T-helper 17 cell (primary cell): ENCODE data around the gene KREMEN1. TPM values are rescaled to one million over a fixed set of nuclear protein-coding genes. Genes with fewer than 3 reads are reported as not detected.

Experiments
- ATAC-seq: fragments of 150-1000 bp; cut with Tn5 transposase; 2 replicates; pipeline ENCODE4 v1.10.0; 2021; ENCODE audit warnings: mild to moderate bottlenecking, moderate library complexity
- DNase-seq, 3 donors: peaks; one replicate each; pipeline versions ENCODE4 v3.0.0 to v3.0.0-alpha.2; 2020 to 2021
- H3K9me3 ChIP-seq: one replicate; pipeline ENCODE4 v1.7.0; 2013; ENCODE audit warnings: low read length, mild to moderate bottlenecking; ENCODE audit not compliant: control insufficient read depth, poor library complexity, severe bottlenecking
- H3K27ac Mint-ChIP-seq: one replicate; pipeline ENCODE4 v1.8.0; 2022; ENCODE audit warnings: mild to moderate bottlenecking, moderate library complexity, mixed read lengths
- H3K27me3 Mint-ChIP-seq: one replicate; pipeline ENCODE4 v1.8.0; 2022; ENCODE audit warnings: mixed read lengths
- H3K36me3 Mint-ChIP-seq: one replicate; pipeline ENCODE4 v1.8.0; 2022; ENCODE audit warnings: low read depth, mixed read lengths
- H3K4me1 Mint-ChIP-seq: one replicate; pipeline ENCODE4 v1.8.0; 2022; ENCODE audit warnings: mild to moderate bottlenecking, mixed read lengths
- H3K4me3 Mint-ChIP-seq: one replicate; pipeline ENCODE4 v1.8.0; 2022; ENCODE audit warnings: mild to moderate bottlenecking, moderate library complexity, mixed read lengths
- total RNA-seq, 4 donors: library from RNA in 2 of 4; stranded (reverse) in 2 of 4; gene quantifications; one replicate each; pipeline ENCODE4 v1.2.3 and lab custom pipeline; 2022 to 2026

Gene KREMEN1
- total RNA-seq, 2 donors from 2014 or later: 0.15 to 0.26 TPM

GRCh38 chr22:29152045-29152953 is 79.5 kb downstream of the KREMEN1 start:
- H3K4me1 Mint-ChIP-seq: peaks cover 6% of the 10 kb centered on the region
- DNase-seq (no peak), ATAC-seq (no peak)
- H3K36me3 Mint-ChIP-seq: no peaks in the 10 kb centered on the region
- no peaks in the 10 kb centered on the region for H3K9me3 ChIP-seq
- H3K27ac Mint-ChIP-seq: no peak overlapping the region
- peaks cover 59% of the 10 kb centered on the region for H3K27me3 Mint-ChIP-seq
- H3K4me3 Mint-ChIP-seq: no peak overlapping the region

DNA sequence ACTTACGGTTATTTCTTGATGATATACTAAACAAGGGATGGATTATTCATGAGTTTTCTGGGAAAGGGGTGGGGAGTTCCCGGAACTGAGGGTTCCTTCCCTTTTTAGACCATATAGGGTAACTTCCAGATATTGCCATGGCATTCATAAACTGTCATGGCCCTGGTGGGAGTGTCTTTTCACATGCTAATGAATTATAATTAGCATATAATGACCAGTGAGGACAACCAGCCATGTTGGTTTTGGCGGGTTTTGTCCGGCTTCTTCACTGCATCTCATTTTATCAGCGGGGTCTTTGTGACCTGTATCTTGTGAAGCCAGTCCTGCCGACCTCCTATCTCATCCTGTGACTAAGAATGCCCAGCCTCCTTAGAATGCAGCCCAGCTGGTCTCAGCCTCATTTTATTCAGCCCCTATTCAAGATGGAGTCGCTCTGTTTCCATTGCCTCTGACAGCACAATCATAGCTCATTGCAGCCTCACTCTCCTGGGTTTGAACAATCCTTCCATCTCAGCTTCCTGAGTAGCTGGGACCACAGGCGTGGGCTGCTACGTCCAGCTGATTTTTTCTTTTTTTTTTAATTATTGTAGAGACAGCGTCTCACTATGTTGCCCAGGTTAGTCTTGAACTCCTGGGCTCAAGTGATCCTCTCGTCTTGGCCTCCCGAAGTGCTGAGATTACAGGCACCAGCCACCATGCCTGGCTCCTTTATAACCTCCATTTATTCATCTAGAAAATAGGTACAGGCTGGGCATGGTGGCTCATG is 80.3 kb downstream of the KREMEN1 start:
- Mint-ChIP-seq H3K4me3 (peak overlapping the region; percentile 15), H3K27me3 (peaks cover 56% of the 10 kb centered on the region), H3K36me3 (no peaks in the 10 kb centered on the region), H3K4me1 (peaks cover 6% of the 10 kb centered on the region), H3K27ac (no peak overlapping the region)
- no peaks in the 10 kb centered on the region for H3K9me3 ChIP-seq
- DNase-seq: no peak
- no peak for ATAC-seq

- H3K36me3 Mint-ChIP-seq: no peaks in the 10 kb centered on the region
- DNase-seq (peak; percentile 33 to 63 (median 62)), ATAC-seq (peak; percentile 79)
- H3K27ac Mint-ChIP-seq: no peak overlapping the region
- H3K27me3 Mint-ChIP-seq: peaks cover 51% of the 10 kb centered on the region
- peaks cover 6% of the 10 kb centered on the region for H3K4me1 Mint-ChIP-seq
- no peaks in the 10 kb centered on the region for H3K9me3 ChIP-seq
- no peak overlapping the region for H3K4me3 Mint-ChIP-seq
These were observed 81.7 kb downstream of the KREMEN1 start for GRCh38 chr22:29154364-29155048.

- peaks cover 3% of the 10 kb centered on the region for H3K36me3 Mint-ChIP-seq
- DNase-seq: no peak
These were observed 83.1 kb downstream of the KREMEN1 start for GRCh38 chr22:29155966-29156365.

GRCh38 chr22:29156507-29156906 is 83.7 kb downstream of the KREMEN1 start:
- H3K4me1 Mint-ChIP-seq: peaks cover 6% of the 10 kb centered on the region
- H3K9me3 ChIP-seq: no peaks in the 10 kb centered on the region
- peaks cover 3% of the 10 kb centered on the region for H3K36me3 Mint-ChIP-seq
- peaks cover 64% of the 10 kb centered on the region for H3K27me3 Mint-ChIP-seq
- H3K4me3 Mint-ChIP-seq: no peak overlapping the region
- no peak for ATAC-seq
- no peak overlapping the region for H3K27ac Mint-ChIP-seq
- no peak for DNase-seq

More at GRCh38 chr22:29155966-29156365, 83.1 kb downstream of the KREMEN1 start:
- no peaks in the 10 kb centered on the region for H3K9me3 ChIP-seq
- no peak for ATAC-seq
- H3K4me1 Mint-ChIP-seq: peaks cover 6% of the 10 kb centered on the region
- H3K4me3 Mint-ChIP-seq: no peak overlapping the region
- H3K27ac Mint-ChIP-seq: no peak overlapping the region
- peaks cover 61% of the 10 kb centered on the region for H3K27me3 Mint-ChIP-seq

GRCh38 chr22:29157759-29158535 is 85.1 kb downstream of the KREMEN1 start:
- peaks cover 3% of the 10 kb centered on the region for H3K36me3 Mint-ChIP-seq
- DNase-seq (no peak), ATAC-seq (no peak)
- no peak overlapping the region for H3K4me3 Mint-ChIP-seq
- no peak overlapping the region for H3K27ac Mint-ChIP-seq
- H3K9me3 ChIP-seq: no peaks in the 10 kb centered on the region
- H3K27me3 Mint-ChIP-seq: peaks cover 57% of the 10 kb centered on the region
- H3K4me1 Mint-ChIP-seq: peaks cover 6% of the 10 kb centered on the region

- peaks cover 6% of the 10 kb centered on the region for H3K4me1 Mint-ChIP-seq
- peaks cover 51% of the 10 kb centered on the region for H3K27me3 Mint-ChIP-seq
- DNase-seq (no peak), ATAC-seq (no peak)
- peaks cover 3% of the 10 kb centered on the region for H3K36me3 Mint-ChIP-seq
- H3K27ac Mint-ChIP-seq: no peak overlapping the region
- no peaks in the 10 kb centered on the region for H3K9me3 ChIP-seq
- H3K4me3 Mint-ChIP-seq: no peak overlapping the region
These were observed 85.7 kb downstream of the KREMEN1 start for GRCh38 chr22:29158546-29158945.

GRCh38 chr22:29163808-29164207 is 91.0 kb downstream of the KREMEN1 start:
- Mint-ChIP-seq H3K27me3 (peaks cover 35% of the 10 kb centered on the region), H3K4me1 (peaks cover 16% of the 10 kb centered on the region), H3K36me3 (peaks cover 3% of the 10 kb centered on the region), H3K27ac (no peak overlapping the region), H3K4me3 (no peak overlapping the region)
- no peaks in the 10 kb centered on the region for H3K9me3 ChIP-seq
- ATAC-seq: no peak
- no peak for DNase-seq

DNA sequence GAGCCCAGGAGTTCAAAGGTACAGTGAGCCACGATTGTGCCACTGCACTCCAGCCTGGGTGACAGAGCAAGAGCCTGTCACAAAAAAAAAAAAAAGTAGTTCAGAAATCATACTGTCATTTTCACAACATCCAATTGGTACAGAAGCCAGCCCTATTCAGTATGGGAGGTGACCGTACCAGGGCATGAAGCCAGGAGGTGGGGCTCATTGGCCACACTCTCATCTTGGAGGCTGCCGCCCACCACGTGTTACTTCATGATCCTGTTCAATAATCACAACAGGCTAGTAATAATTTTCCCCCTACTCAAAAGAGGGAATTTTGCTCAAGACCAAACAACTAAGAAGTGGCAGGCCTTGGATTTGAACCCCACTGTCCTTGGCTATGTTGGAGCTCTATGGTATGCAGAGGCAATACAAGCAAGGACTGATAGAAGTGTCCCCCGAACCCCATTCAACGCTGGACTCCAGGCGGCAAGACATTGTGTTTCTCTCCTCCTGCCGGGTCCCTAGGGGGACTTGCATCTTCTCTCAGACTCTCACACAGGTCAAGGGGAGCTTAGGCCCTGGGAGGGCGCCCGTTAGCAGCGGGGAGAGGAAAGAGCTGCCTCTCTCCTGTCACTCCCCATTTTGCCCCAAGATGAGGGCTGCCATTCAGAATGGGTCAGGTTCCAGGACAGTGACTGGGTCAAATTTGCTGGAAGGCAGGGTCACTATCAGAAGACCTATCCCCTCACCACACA is 92.7 kb downstream of the KREMEN1 start:
- H3K4me3 Mint-ChIP-seq: peak overlapping the region; percentile 9
- peaks cover 30% of the 10 kb centered on the region for H3K27me3 Mint-ChIP-seq

DNA sequence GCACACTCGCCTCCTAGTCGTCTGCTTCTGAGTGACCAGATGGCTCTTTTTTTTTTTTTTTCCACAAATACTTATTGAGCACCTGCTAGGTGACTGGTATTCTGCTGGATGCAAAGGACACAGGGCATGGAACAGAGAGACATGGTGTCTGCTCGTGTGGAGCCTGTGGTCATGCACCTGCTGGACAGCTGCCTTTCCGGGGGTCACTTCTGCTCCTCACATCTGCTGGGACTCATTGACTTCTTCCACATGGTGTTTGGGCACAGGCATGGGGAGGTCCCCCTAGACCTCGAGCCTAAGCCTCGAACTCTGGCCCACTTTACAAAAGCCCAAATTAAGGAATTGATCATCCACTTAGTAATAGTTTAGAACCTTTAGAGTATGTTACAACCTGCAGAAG is 93.3 kb downstream of the KREMEN1 start:
- Mint-ChIP-seq H3K36me3 (peaks cover 2% of the 10 kb centered on the region), H3K4me1 (peaks cover 16% of the 10 kb centered on the region), H3K27ac (peak overlapping the region; percentile 84), H3K27me3 (peaks cover 26% of the 10 kb centered on the region), H3K4me3 (peak overlapping the region; percentile 73)
- ATAC-seq (no peak), DNase-seq (no peak)
- H3K9me3 ChIP-seq: no peaks in the 10 kb centered on the region

More for the DNA sequence above, 92.7 kb downstream of the KREMEN1 start:
- peaks cover 2% of the 10 kb centered on the region for H3K36me3 Mint-ChIP-seq
- H3K4me1 Mint-ChIP-seq: peaks cover 16% of the 10 kb centered on the region
- no peak for DNase-seq
- no peak overlapping the region for H3K27ac Mint-ChIP-seq
- H3K9me3 ChIP-seq: no peaks in the 10 kb centered on the region
- ATAC-seq: no peak

DNA sequence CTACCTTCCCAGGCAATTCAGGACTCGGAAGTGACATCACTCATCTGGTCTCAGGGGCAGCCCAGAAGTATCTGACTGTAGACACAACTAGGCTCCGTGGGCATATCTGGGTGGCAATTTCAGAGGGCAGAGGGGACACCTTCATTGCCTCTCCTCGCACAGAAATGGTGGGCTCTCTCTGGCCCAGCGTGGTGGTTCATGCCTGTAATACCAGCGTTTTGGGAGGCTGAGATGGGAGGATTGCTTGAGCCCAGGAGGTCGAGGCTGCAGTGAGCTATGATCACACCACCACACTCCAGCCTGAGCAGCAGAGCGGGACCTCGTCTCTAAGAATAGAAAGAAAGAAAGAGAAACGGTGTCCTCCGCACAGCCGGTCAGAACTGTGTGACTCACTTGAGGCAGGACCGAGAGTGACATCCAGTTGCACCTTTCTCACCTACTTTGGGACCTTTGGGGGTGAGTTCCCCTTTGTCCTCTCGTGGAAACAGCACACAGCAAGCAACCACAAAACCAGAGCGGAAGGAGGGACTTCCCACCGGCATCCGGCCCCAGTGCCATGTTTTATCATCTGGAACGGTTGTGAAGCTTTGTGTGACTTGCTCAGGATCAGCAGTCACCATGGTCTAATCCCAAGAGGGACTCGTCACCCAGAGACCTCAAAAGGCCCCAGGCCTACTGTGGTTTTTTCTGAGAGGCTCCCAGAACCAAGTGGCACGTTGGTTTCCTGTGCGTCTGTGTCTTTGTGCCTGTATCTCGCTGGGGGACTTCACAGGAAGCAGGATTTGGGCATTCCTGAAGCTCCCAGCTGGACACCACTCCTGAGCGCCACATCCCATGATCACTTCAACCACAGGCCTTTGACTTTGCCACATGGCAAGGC is 94.4 kb downstream of the KREMEN1 start:
- DNase-seq: peak in 1 of 3 donors; percentile 21
- ATAC-seq: peak; percentile 90
- H3K27ac Mint-ChIP-seq: peak overlapping the region; percentile 84
- H3K4me3 Mint-ChIP-seq: peak overlapping the region; percentile 73
- H3K4me1 Mint-ChIP-seq: peaks cover 16% of the 10 kb centered on the region
- H3K36me3 Mint-ChIP-seq: peaks cover 2% of the 10 kb centered on the region
- H3K27me3 Mint-ChIP-seq: peaks cover 24% of the 10 kb centered on the region
- H3K9me3 ChIP-seq: no peaks in the 10 kb centered on the region
